Subcutaneous adipose tissue (tissue), 4 donors: ENCODE results near the gene MYH15. TPM values are rescaled to one million over a fixed set of nuclear protein-coding genes. Genes with fewer than 3 reads are reported as not detected.

Experiments used
- total RNA-seq, 4 donors: library from RNA; depleted of rRNA; stranded (reverse); fragments of >200 nt; gene quantifications; one replicate each; pipeline ENCODE4 v1.1.0, GENCODE V29; 2016
- TF ChIP-seq, protein P1 (sequence below): fragments of 450-650 bp; IDR thresholded peaks from one replicate; pipeline ENCODE4 v1.5.1; 2016; ENCODE audit warnings: low read depth, mild to moderate bottlenecking, control low read depth, antibody characterized with exemption, moderate library complexity

MYH15 gene
- total RNA-seq, 4 donors from 2014 or later: not detected

DNA sequence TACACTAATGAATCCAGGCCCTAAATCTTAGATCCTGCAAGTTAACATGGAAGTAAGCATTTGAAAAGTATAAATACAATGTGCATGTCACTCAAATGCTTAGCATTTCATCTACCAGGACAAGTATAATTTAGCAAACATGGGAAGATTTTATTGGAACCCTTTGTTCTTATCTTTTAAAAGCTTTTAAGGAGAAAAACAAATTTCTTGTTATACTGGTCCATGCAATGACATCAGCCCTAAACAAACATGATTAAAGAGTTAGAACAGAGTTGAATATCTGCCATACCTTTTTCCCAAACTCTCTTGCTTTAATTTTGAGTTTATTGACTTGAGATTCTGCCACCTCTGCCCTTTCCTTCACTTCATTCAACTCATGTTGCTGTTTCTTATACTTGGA is 127.1 kb downstream of the MYH15 start:
- TF ChIP-seq, protein P1, sequence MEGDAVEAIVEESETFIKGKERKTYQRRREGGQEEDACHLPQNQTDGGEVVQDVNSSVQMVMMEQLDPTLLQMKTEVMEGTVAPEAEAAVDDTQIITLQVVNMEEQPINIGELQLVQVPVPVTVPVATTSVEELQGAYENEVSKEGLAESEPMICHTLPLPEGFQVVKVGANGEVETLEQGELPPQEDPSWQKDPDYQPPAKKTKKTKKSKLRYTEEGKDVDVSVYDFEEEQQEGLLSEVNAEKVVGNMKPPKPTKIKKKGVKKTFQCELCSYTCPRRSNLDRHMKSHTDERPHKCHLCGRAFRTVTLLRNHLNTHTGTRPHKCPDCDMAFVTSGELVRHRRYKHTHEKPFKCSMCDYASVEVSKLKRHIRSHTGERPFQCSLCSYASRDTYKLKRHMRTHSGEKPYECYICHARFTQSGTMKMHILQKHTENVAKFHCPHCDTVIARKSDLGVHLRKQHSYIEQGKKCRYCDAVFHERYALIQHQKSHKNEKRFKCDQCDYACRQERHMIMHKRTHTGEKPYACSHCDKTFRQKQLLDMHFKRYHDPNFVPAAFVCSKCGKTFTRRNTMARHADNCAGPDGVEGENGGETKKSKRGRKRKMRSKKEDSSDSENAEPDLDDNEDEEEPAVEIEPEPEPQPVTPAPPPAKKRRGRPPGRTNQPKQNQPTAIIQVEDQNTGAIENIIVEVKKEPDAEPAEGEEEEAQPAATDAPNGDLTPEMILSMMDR: no peak

DNA sequence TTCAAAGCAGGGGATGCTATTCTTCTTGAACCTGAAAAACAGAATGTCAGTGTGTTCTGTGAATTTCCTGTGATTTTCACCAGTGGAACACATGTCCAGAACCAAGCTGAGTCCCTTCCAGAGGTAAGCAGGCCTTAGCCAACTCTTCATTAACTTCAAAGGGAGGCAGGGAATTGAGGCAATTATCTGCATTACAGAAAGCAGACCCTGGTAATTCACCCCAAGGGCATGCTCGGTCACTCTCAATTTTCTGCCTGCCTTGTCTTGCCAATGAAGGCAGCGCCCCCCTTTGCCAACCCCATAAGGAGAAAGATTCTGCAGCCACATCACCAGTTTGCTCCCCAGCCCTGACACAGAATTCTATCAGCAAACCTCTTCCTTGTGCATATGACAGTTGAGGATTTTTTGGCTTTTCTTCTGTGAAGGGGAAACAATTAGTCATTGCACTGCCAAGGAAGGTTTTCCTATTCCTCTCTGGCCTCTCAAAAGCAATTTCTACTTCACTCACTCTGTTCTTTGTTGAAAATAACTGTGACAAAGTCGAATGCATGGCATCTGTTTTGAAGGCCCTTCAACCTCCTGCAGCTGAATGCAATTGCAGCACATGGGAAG is 128.8 kb downstream of the MYH15 start:
- TF ChIP-seq, protein P1: no peak

DNA sequence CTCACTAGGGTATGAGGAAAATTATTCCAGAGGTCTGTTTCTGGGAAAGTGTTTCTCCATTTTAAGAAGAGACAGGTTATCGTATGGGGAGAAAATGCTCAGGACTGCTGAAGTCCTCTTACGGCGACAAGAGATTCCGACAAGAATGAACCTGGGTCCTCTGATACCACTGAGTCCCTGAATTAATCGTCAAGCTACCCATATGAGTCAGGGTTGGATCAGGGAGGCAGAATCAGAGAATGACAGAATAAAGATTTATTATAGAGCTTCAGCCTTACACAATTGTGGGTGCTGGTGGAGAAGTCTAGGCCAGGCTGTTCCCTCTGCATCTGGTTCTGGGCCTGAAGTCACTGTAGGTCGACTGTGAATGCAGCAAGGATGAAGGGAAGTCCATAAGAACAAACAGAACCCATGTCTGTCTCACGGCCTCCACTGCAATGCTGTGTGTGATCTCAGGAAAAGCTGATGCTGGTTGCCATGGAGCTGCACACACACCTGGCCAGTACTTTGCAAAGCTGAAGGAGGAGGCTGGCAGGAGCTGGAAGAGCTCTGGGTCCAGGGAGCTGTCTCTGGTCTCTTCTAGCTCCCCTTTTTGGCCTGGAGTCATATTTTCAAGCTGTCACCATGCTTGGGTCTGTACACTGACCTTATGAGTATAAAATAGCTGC is 130.1 kb downstream of the MYH15 start:
- TF ChIP-seq, protein P1: no peak

DNA sequence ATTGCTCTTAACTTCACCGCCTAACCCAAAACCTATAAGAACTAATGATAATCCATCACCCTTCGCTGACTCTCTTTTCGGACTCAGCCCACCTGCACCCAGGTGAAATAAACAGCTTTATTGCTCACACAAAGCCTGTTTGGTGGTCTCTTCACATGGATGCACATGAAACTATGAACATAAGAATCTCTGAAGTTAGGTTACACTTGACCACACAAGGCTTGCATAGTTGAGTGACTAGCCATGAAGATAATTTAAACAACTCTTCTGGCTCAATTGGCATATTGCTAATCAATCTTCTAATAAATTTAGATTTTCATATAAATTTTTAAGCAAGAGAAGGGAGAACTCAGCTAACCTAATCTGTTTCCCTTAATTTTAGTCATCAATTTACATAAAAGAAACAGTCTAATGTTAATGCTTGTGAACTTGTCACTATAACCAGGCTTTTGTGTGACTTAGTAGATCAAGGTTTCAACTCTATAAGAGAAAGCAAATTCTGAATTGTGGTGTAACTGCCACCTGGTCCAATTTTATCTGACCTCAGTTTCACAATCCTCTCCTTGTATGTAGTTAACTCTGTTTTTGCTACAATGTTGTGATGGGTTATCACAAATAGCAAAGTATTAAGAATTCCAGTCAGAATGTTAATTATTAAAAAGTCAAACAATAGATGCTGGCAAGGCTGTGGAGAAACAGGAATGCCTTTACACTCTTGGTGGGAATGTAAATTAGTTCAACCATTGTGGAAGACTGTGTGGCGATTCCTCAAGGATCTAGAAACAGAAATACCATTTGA is 132.0 kb downstream of the MYH15 start:
- TF ChIP-seq, protein P1: no peak

DNA sequence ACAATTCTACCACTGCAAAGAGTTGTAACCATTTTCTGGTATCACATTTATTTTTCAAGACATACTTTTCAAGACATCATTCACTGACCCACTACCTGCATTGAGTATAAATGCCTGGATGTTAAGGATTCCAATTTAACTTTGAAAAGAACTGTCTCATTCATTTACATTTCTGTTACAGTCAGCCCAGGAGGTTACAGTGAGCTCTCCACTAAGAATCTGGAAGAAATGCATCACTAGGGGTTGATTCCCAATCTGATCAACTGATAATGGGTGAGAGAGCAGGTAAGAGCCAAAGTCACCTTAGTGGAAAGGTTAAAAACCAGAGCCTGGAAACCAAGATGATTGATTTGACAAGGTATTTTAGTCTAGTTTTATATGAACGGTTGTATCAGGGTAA is 133.0 kb downstream of the MYH15 start:
- TF ChIP-seq, protein P1: no peak

DNA sequence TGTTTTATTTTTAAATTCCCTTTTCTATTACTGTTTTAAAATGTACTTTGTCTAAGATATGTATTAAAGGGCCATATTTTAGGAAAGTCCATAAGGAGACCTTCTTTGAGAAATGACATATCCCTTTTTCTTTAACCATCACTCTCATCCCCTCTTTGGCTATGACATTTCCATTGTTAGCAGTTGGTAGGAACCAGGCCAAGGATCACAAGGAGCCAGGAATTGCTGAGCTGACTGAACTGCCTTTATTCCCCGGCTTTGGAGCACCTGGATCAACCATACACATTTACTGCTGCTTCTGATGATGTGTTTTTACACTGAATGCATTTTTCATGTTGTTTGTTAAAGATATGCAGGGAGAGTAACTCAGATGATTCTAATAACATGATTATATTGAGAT is 134.4 kb downstream of the MYH15 start:
- TF ChIP-seq, protein P1: no peak

DNA sequence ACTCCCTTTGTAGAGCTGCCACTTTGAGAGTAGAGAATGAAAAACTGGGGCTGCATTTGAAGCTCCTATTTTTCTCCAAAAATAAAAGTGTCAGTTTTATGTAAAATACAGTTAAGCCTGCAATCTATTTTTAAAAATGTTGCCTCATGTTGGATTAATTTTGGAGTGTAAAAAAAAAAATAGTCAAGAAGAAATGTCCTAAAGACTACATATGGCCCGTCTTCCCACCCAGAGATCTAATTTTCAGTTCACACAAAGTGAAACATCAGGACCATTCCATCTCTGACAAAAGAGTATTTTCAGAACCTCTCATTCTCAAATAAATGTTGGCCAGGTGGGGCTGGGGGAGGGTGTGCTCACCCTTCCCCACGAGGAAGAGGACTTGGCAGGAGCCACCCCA is 151.4 kb downstream of the MYH15 start:
- TF ChIP-seq, protein P1: no peak
